Gastrocnemius medialis (tissue), 4 donors: ENCODE measurements around the gene NTM. TPM values are rescaled to one million over a fixed set of nuclear protein-coding genes. Genes with fewer than 3 reads are reported as not detected.

Experiments used
- ATAC-seq, 2 donors: fragments of 150-250 bp; one replicate each; pipeline ENCODE4 v1.9.1; 2016
- DNase-seq, 2 donors: peaks; one replicate each; pipeline ENCODE4 v3.0.0-alpha.2; 2019
- H3K27ac ChIP-seq, 4 donors: fragments of 200-600 bp; sonication (generic); 1 replicate in 1 of 4; 2 replicates in 3 of 4; pipeline ENCODE4 v1.5.1; 2016 to 2018; ENCODE audit warnings: mild to moderate bottlenecking in 2 of 4, moderate library complexity in 1 of 4
- H3K27me3 ChIP-seq, 3 donors: fragments of 200-600 bp; sonication (generic) in 2 of 3; 1 replicate in 1 of 3; 2 replicates in 2 of 3; pipeline versions ENCODE4 v1.5.1 to v1.6.0; 2016 to 2019; ENCODE audit warnings: mild to moderate bottlenecking in 1 of 3, moderate library complexity in 1 of 3
- H3K36me3 ChIP-seq, 2 donors: fragments of 200-600 bp; sonication (generic) in 1 of 2; one replicate each; pipeline ENCODE4 v1.5.1; 2017 to 2018
- H3K4me1 ChIP-seq, 2 donors: fragments of 200-600 bp; sonication (generic) in 1 of 2; one replicate each; pipeline ENCODE4 v1.5.1; 2016 to 2017; ENCODE audit warnings: mild to moderate bottlenecking in 2 of 2
- H3K4me3 ChIP-seq, 4 donors: fragments of 200-600 bp; sonication (generic) in 3 of 4; 1 replicate in 1 of 4; 2 replicates in 3 of 4; pipeline ENCODE4 v1.5.1; 2016 to 2019; ENCODE audit warnings: mild to moderate bottlenecking in 2 of 4
- H3K9me3 ChIP-seq, 3 donors: fragments of 200-600 bp; sonication (generic) in 2 of 3; 1 replicate in 1 of 3; 2 replicates in 2 of 3; pipeline ENCODE4 v1.5.1; 2016 to 2019
- CTCF ChIP-seq, 5 experiments: fragments of 450-650 bp in 3 of 5; fragments of 200-600 bp in 2 of 5; sonication (generic) in 2 of 5; IDR thresholded peaks in 4 of 5; conservative IDR thresholded peaks in 1 of 5; 1 replicate in 4 of 5; 2 replicates in 1 of 5; pipeline ENCODE4 v1.5.1; 2016 to 2019; ENCODE audit warnings: antibody characterized with exemption in 5 of 5, mild to moderate bottlenecking in 3 of 5, moderate library complexity in 3 of 5
- POLR2A ChIP-seq, 2 donors: fragments of 450-650 bp; IDR thresholded peaks; one replicate each; pipeline ENCODE4 v1.6.1; 2017; ENCODE audit warnings: antibody characterized with exemption in 2 of 2, mild to moderate bottlenecking in 2 of 2, moderate library complexity in 2 of 2
- in situ Hi-C, 4 donors: fragments of 200-750 bp; cut with MboI; loops; one replicate each; pipeline versions ENCODE4 v1.15.0 to v1.8.0; 2017; ENCODE audit warnings: low sequenced_read_pairs in 4 of 4
- intact Hi-C: fragments of 100-400 bp; cut with DNase I; formaldehyde crosslinking; loops from one replicate; pipeline ENCODE4 v1.15.1; 2023; ENCODE audit warnings: low total_unique reads
- total RNA-seq, 4 donors: library from RNA; depleted of rRNA; stranded (reverse); fragments of >200 nt; gene quantifications; one replicate each; pipeline versions ENCODE4 v1.1.0 to v1.2.3, GENCODE V29; 2016

NTM gene
- total RNA-seq, 4 donors from 2014 or later = 0.69 TPM; not detected in 3

- in situ Hi-C loops (no loop called here), intact Hi-C loops (no loop called here)
- H3K36me3 ChIP-seq = no peaks in the 10 kb centered on the region
- H3K27me3 ChIP-seq = no peaks in the 10 kb centered on the region
- DNase-seq = no peak
- H3K27ac ChIP-seq = no peak overlapping the region
- no peaks in the 10 kb centered on the region for H3K9me3 ChIP-seq
- no peak overlapping the region for H3K4me3 ChIP-seq
- no peak for TF ChIP-seq POLR2A (IDR thresholded peaks at IDR 0.05)
- TF ChIP-seq CTCF (IDR thresholded peaks at IDR 0.05 in 4 of 5, conservative IDR thresholded peaks at IDR 0.05 in 1 of 5) = no peak
- H3K4me1 ChIP-seq = no peaks in the 10 kb centered on the region
- no peak for ATAC-seq
These were observed 467.1 kb downstream of the NTM start for GRCh38 chr11:131837562-131837961.

GRCh38 chr11:131838016-131838415, 467.6 kb downstream of the NTM start:
- TF ChIP-seq POLR2A (IDR thresholded peaks at IDR 0.05) = no peak
- no peak for TF ChIP-seq CTCF (IDR thresholded peaks at IDR 0.05 in 4 of 5, conservative IDR thresholded peaks at IDR 0.05 in 1 of 5)
- Histone ChIP-seq H3K4me1 (no peaks in the 10 kb centered on the region), H3K27me3 (no peaks in the 10 kb centered on the region), H3K9me3 (no peaks in the 10 kb centered on the region), H3K4me3 (no peak overlapping the region), H3K27ac (no peak overlapping the region), H3K36me3 (no peaks in the 10 kb centered on the region)
- ATAC-seq = no peak
- intact Hi-C loops (no loop called here), in situ Hi-C loops (no loop called here)
- no peak for DNase-seq

GRCh38 chr11:131839326-131839725, 468.9 kb downstream of the NTM start:
- Histone ChIP-seq H3K36me3 (no peaks in the 10 kb centered on the region), H3K9me3 (no peaks in the 10 kb centered on the region), H3K4me3 (no peak overlapping the region), H3K4me1 (no peaks in the 10 kb centered on the region), H3K27ac (no peak overlapping the region), H3K27me3 (no peaks in the 10 kb centered on the region)
- in situ Hi-C loops = no loop called here
- ATAC-seq = no peak
- intact Hi-C loops = no loop called here
- DNase-seq = no peak
- TF ChIP-seq CTCF (IDR thresholded peaks at IDR 0.05 in 4 of 5, conservative IDR thresholded peaks at IDR 0.05 in 1 of 5) (no peak), POLR2A (IDR thresholded peaks at IDR 0.05) (no peak)

GRCh38 chr11:131840545-131840944, 470.1 kb downstream of the NTM start:
- Histone ChIP-seq H3K4me1 (no peaks in the 10 kb centered on the region), H3K27me3 (no peaks in the 10 kb centered on the region), H3K27ac (no peak overlapping the region), H3K4me3 (no peak overlapping the region), H3K36me3 (no peaks in the 10 kb centered on the region), H3K9me3 (no peaks in the 10 kb centered on the region)
- TF ChIP-seq CTCF (IDR thresholded peaks at IDR 0.05 in 4 of 5, conservative IDR thresholded peaks at IDR 0.05 in 1 of 5) (no peak), POLR2A (IDR thresholded peaks at IDR 0.05) (no peak)
- ATAC-seq (no peak), DNase-seq (no peak)
- in situ Hi-C loops = no loop called here
- intact Hi-C loops = no loop called here

- Histone ChIP-seq H3K27me3 (no peaks in the 10 kb centered on the region), H3K27ac (no peak overlapping the region), H3K4me3 (no peak overlapping the region), H3K36me3 (no peaks in the 10 kb centered on the region), H3K9me3 (no peaks in the 10 kb centered on the region), H3K4me1 (no peaks in the 10 kb centered on the region)
- no peak for DNase-seq
- no peak for ATAC-seq
- in situ Hi-C loops = no loop called here
- TF ChIP-seq POLR2A (IDR thresholded peaks at IDR 0.05) (no peak), CTCF (IDR thresholded peaks at IDR 0.05 in 4 of 5, conservative IDR thresholded peaks at IDR 0.05 in 1 of 5) (no peak)
- intact Hi-C loops = no loop called here
These were observed 470.6 kb downstream of the NTM start for GRCh38 chr11:131841028-131841427.
